Naive B cell (primary cell): ENCODE measurements around the gene CARS1. TPM values are rescaled to one million over a fixed set of nuclear protein-coding genes. Genes with fewer than 3 reads are reported as not detected.

Experiments used
- ATAC-seq, 2 donors: fragments of 150-1000 bp; cut with Tn5 transposase; 2 replicates each; pipeline ENCODE4 v1.10.0; 2021; ENCODE audit warnings: low read depth in 2 of 2, mild to moderate bottlenecking in 2 of 2, moderate library complexity in 2 of 2
- DNase-seq: peaks from one replicate; pipeline ENCODE4 v3.0.0; 2022
- H3K27ac Mint-ChIP-seq, 6 donors: one replicate each; pipeline ENCODE4 v1.8.0; 2020 to 2022; ENCODE audit warnings: mild to moderate bottlenecking in 6 of 6, mixed read lengths in 6 of 6, moderate library complexity in 5 of 6, inconsistent platforms in 2 of 6
- H3K27me3 Mint-ChIP-seq, 3 donors: one replicate each; pipeline ENCODE4 v1.8.0; 2021 to 2022; ENCODE audit warnings: mixed read lengths in 3 of 3, mild to moderate bottlenecking in 1 of 3
- H3K36me3 Mint-ChIP-seq, 2 donors: one replicate each; pipeline ENCODE4 v1.8.0; 2020 to 2022; ENCODE audit warnings: mixed read lengths in 2 of 2, inconsistent platforms in 1 of 2, mild to moderate bottlenecking in 1 of 2
- H3K4me1 Mint-ChIP-seq, 3 donors: one replicate each; pipeline ENCODE4 v1.8.0; 2020 to 2022; ENCODE audit warnings: mixed read lengths in 3 of 3, inconsistent platforms in 1 of 3, mild to moderate bottlenecking in 1 of 3, moderate library complexity in 1 of 3
- H3K4me3 Mint-ChIP-seq, 8 donors: one replicate each; pipeline ENCODE4 v1.8.0; 2020 to 2022; ENCODE audit warnings: mild to moderate bottlenecking in 8 of 8, mixed read lengths in 8 of 8, moderate library complexity in 8 of 8, inconsistent platforms in 2 of 8
- H3K9me3 Mint-ChIP-seq, 7 donors: one replicate each; pipeline ENCODE4 v1.8.0; 2020 to 2022; ENCODE audit warnings: mixed read lengths in 7 of 7, mild to moderate bottlenecking in 5 of 7, inconsistent platforms in 2 of 7, moderate library complexity in 1 of 7
- polyA plus RNA-seq, 6 donors: library from polyadenylated mRNA; unstranded; fragments of 300-500 nt; fragmentation: Illumina TruSeq; gene quantifications; one replicate each; pipeline ENCODE4 v1.2.3, GENCODE V29; 2021; ENCODE audit warnings: low read depth in 6 of 6

CARS1 gene
- polyA plus RNA-seq, 6 donors from 2014 or later: 18.8 to 32.7 (median 27.2) TPM

DNA sequence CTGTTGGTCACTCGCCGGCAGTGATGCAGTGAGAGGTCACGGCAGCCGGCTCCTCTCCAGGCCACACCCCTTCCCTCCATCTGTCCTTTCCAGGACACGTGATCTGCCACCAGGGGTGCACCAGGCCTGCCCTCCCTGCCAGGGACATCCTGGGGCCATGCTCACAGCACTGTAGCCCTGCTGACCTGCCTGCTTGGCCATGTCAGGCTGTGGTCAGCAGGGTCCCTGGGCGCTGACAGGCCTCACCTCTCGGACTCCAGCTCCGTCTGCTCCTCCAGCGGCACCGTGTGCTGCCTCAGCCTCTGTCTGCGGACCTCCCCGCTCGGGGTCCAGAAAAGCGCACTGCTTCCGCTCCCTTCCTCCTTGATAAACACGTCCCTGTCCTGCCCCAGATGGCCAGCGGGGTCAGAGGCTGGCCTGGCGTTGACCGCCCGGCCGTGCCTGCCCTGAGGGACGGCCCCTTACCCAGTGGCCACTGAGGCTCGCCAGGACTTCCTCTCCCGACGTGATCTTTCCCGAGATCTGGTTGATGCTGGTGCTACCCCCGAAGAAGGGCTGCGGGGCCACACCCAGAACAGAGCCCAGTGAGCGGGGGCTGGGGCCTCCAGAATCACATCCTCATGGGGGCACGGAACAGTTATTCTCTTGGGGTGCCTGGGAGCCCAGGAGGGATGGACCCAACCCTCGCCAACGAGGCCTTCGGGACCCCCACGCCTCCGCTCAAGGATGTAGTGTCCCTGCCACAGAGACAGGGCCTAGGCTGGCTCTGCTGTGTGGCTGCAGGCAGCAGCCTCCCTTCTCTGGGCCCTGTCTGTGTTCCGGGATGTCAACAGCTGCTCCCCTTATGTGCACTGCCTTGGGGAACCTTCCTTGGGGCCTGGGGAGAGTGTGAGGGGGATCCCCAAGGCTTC lies 36.3 kb upstream of the CARS1 start:
- Mint-ChIP-seq H3K9me3 (no peaks in the 10 kb centered on the region), H3K4me3 (no peak overlapping the region)

DNA sequence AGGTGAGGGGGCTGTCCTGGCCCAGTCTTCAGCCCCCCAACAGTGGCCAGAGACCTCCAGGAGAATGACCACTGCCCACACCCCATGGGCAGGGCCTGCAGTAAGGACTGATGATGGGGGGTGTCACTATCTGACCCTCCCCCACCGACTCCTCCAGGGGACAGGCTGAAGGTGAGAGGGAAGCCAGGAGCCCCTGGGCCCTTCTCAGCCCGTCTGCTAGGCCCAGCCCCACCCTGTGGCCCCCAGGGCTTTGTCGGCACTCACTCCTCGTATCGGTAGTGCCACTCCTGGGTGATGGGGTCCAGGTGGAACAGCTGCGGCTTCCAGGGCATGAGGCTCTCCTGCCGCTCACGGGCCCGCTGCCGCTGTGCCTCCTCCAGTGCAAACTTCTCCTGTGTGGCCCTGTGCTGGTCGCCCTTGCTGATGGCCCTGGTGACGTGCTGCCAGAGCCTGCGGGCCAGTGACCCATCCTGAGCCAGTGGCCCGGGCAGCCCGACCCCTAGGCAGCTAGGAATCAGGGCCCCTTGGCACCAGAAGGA lies 35.4 kb upstream of the CARS1 start:
- H3K27ac Mint-ChIP-seq: no peak overlapping the region
- peaks cover 0 to 16% (median 7%) of the 10 kb centered on the region in 3 donors for H3K27me3 Mint-ChIP-seq
- no peaks in the 10 kb centered on the region for H3K9me3 Mint-ChIP-seq
- ATAC-seq (no peak), DNase-seq (no peak)
- H3K4me1 Mint-ChIP-seq: peaks cover 0 to 10% (median 2%) of the 10 kb centered on the region in 3 donors
- no peaks in the 10 kb centered on the region for H3K36me3 Mint-ChIP-seq
- H3K4me3 Mint-ChIP-seq: no peak overlapping the region

More for the DNA sequence above, 36.3 kb upstream of the CARS1 start:
- no peak overlapping the region for H3K27ac Mint-ChIP-seq
- ATAC-seq: no peak
- no peaks in the 10 kb centered on the region for H3K36me3 Mint-ChIP-seq
- no peak for DNase-seq
- peaks cover 0 to 16% (median 7%) of the 10 kb centered on the region in 3 donors for H3K27me3 Mint-ChIP-seq
- peaks cover 0 to 10% (median 2%) of the 10 kb centered on the region in 3 donors for H3K4me1 Mint-ChIP-seq

DNA sequence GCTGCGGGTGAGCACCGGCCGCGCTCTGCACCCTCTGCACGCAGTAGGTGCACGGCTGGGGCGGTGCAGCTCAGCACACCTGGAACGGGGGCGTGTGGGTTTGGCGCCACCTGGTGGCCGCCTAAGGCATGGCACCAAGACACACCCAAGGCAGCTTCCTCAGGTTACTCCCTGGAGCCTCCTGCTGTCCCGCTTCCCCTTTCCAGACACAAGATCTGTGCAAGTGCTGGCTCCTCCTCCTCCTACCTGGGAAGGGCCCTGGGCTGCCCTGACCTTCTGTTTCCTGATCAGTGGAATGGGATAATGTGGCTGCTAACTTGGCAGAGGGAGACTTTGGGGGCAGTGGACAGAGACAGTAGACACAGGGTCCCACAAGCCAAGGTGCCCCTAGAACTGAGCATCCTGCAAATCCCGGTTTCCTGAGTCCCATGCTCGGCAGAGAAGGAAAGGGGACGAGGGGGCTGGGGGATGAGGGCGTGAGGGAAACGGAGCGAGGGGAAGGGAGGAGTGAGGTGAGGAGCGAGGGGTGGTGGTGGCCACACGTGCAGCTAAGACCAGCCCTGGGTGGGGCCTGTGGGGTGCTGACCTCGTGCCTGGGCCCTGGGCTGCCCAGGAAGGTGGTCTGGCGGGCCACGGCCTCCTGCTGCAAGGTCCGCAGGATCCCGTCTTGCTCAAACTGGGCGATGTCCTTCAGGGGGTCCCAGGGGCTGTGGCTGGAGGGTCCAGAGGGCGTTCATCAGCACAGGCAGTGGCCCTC lies 34.8 kb upstream of the CARS1 start:
- ATAC-seq (peak; percentile 83 to 86), DNase-seq (peak; percentile 58)
- Mint-ChIP-seq H3K9me3 (no peaks in the 10 kb centered on the region), H3K27me3 (peaks cover 0 to 16% (median 7%) of the 10 kb centered on the region in 3 donors), H3K27ac (peak overlapping the region in 3 of 6 donors; percentile 53 to 79 (median 77)), H3K36me3 (no peaks in the 10 kb centered on the region), H3K4me3 (no peak overlapping the region), H3K4me1 (peaks cover 0 to 10% (median 2%) of the 10 kb centered on the region in 3 donors)

DNA sequence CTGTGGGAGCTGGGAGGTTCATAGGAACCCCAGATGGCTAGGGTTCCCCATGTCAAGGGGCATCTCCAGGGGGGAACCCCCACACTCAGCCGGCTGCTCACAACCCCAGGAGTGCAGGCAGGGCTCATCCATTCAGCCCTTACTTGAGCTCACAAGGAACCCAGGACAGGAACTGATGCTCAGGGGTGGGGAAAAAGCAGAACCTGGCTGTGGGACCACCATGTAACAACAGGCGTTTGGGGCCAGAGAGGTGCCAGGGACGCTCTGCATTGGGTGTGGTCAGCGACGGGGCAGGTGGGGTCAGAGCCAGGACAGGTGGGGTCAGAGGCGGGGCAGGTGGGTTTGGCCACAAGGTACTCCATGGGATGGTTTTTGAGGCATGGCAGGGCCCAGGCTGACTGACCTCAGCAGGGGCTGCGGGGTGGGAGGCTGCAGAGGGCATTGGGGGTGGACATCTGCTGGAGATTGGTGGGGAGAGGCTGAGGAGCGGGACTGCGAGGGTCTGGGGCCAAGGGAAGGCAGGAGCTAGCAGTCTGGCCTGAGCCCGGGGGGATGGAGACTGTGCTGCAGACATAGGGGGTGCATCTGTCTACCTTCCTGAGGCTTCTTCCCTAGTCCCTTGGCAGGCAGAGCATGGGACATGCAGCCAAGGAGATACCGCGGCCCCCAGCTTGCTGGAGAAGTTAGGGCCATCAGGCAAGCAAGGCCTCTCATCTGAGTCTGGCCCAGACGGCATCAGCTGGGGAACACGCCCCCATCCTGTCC lies 34.0 kb upstream of the CARS1 start:
- peaks cover 0 to 10% (median 2%) of the 10 kb centered on the region in 3 donors for H3K4me1 Mint-ChIP-seq
- H3K4me3 Mint-ChIP-seq: no peak overlapping the region
- DNase-seq: no peak
- H3K27me3 Mint-ChIP-seq: peaks cover 0 to 8% (median 7%) of the 10 kb centered on the region in 3 donors
- no peaks in the 10 kb centered on the region for H3K9me3 Mint-ChIP-seq
- H3K27ac Mint-ChIP-seq: peak overlapping the region in 1 of 6 donors; percentile 67
- no peak for ATAC-seq
- H3K36me3 Mint-ChIP-seq: no peaks in the 10 kb centered on the region

- no peak overlapping the region for H3K27ac Mint-ChIP-seq
Observed at GRCh38 chr11:3090096-3090901, 33.1 kb upstream of the CARS1 start.

GRCh38 chr11:3089236-3090061 lies 32.2 kb upstream of the CARS1 start:
- Mint-ChIP-seq H3K9me3 (no peaks in the 10 kb centered on the region), H3K36me3 (no peaks in the 10 kb centered on the region), H3K4me3 (no peak overlapping the region), H3K4me1 (peaks cover 0 to 10% (median 2%) of the 10 kb centered on the region in 3 donors), H3K27ac (peak overlapping the region in 1 of 6 donors; percentile 52), H3K27me3 (peaks cover 0 to 4% (median 0%) of the 10 kb centered on the region in 3 donors)
- ATAC-seq: no peak
- no peak for DNase-seq

More at GRCh38 chr11:3090096-3090901, 33.1 kb upstream of the CARS1 start:
- DNase-seq (no peak), ATAC-seq (no peak)
- H3K9me3 Mint-ChIP-seq: no peaks in the 10 kb centered on the region
- no peaks in the 10 kb centered on the region for H3K36me3 Mint-ChIP-seq
- H3K27me3 Mint-ChIP-seq: peaks cover 0 to 4% (median 0%) of the 10 kb centered on the region in 3 donors
- H3K4me1 Mint-ChIP-seq: peaks cover 0 to 10% (median 2%) of the 10 kb centered on the region in 3 donors
- no peak overlapping the region for H3K4me3 Mint-ChIP-seq

DNA sequence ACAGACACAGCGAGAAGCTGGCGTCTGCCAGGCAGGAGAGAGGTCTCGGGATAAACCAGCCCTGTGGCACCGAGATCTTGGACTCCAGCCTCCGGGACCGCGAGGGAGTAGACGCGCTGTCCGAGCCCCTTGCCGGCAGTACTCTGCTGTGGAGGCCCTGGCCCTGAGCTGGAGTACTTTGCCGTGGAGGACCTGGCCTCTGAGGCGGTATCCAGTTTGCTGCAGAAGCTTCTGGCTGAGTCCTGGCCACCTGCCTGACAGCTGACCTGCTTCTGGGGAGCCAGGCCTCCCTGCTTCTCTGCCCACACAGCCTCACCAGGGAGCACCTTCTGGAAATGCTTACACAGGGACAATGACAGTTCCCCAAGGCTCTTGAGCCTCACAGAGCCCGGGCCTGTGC lies 31.6 kb upstream of the CARS1 start:
- no peak overlapping the region for H3K4me3 Mint-ChIP-seq
- peak overlapping the region in 1 of 6 donors; percentile 52 for H3K27ac Mint-ChIP-seq
- ATAC-seq (no peak), DNase-seq (no peak)
- H3K36me3 Mint-ChIP-seq: no peaks in the 10 kb centered on the region
- H3K9me3 Mint-ChIP-seq: no peaks in the 10 kb centered on the region
- peaks cover 0 to 10% (median 2%) of the 10 kb centered on the region in 3 donors for H3K4me1 Mint-ChIP-seq
- peaks cover 0 to 4% (median 0%) of the 10 kb centered on the region in 3 donors for H3K27me3 Mint-ChIP-seq

DNA sequence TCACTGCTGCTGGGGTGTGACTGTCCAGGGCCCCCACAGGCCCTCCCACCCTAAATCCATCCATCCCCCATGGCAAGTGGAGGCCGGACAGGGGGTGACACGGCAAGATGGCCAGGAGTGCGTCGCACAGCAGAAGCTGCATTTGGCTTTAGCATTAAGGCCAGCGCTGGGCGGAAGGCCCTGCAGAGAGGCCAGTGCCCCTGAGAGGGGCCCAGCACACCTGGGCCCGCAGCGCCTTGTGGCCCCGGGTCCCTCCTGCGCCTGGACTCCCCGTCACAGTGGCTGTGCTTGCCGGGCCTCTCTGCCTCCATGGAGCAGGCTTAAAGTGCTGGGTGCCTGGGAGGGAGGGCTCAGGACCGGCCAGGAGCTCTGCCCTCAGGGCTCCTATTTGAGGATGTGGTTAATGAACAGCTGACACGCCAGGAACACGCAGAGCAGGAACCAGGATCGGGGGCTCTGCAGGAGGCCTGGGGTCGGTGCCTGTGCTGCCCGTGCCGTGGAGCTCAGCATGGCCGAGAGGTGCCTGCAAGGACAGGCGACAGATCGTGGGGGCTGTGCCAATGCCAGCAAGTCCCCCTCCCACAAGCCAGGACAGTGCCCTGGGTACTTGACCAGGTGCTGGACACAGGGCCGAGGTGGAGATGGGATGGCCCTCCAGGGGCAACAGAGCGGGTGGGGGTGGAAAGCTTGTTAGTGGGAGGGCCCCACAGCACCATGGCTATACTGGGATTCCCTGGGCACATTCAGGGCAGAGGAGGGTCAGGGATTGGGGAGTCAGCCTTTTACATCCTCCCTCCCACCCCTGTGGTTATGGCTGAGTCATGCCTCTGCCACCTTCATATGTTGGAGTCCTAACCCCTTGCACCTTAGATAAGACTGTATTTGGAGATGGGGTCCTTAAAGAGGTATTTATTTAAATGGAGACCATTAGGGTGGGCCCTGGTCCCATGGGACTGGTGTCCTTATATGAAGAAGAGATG lies 30.9 kb upstream of the CARS1 start:
- H3K27me3 Mint-ChIP-seq: peaks cover 0 to 4% (median 0%) of the 10 kb centered on the region in 3 donors

GRCh38 chr11:3087373-3087772 lies 30.1 kb upstream of the CARS1 start:
- no peaks in the 10 kb centered on the region for H3K9me3 Mint-ChIP-seq
- ATAC-seq (no peak), DNase-seq (no peak)
- H3K27ac Mint-ChIP-seq: no peak overlapping the region
- H3K4me1 Mint-ChIP-seq: peaks cover 0 to 10% (median 2%) of the 10 kb centered on the region in 3 donors
- no peak overlapping the region for H3K4me3 Mint-ChIP-seq
- H3K27me3 Mint-ChIP-seq: peaks cover 0 to 4% (median 0%) of the 10 kb centered on the region in 3 donors
- no peaks in the 10 kb centered on the region for H3K36me3 Mint-ChIP-seq

More for the DNA sequence above, 30.9 kb upstream of the CARS1 start:
- no peak for DNase-seq
- H3K9me3 Mint-ChIP-seq: no peaks in the 10 kb centered on the region
- no peak overlapping the region for H3K27ac Mint-ChIP-seq
- no peaks in the 10 kb centered on the region for H3K36me3 Mint-ChIP-seq
- peaks cover 0 to 10% (median 2%) of the 10 kb centered on the region in 3 donors for H3K4me1 Mint-ChIP-seq
- no peak overlapping the region for H3K4me3 Mint-ChIP-seq
- ATAC-seq: no peak

- peaks cover 0 to 6% (median 2%) of the 10 kb centered on the region in 3 donors for H3K4me1 Mint-ChIP-seq
- H3K36me3 Mint-ChIP-seq: no peaks in the 10 kb centered on the region
- peaks cover 0 to 4% (median 0%) of the 10 kb centered on the region in 3 donors for H3K27me3 Mint-ChIP-seq
- H3K9me3 Mint-ChIP-seq: no peaks in the 10 kb centered on the region
- H3K27ac Mint-ChIP-seq: no peak overlapping the region
- ATAC-seq (no peak), DNase-seq (no peak)
- H3K4me3 Mint-ChIP-seq: peak overlapping the region in 1 of 8 donors; percentile 50
Observed at GRCh38 chr11:3086671-3087150, 29.5 kb upstream of the CARS1 start.
